HG02642 (cell line): ENCODE results near the gene MAEA.
"Not testable (repeated sequence)": the region's sequence is repeated elsewhere in the genome, so short reads cannot be mapped to it uniquely, and the experiment has no call there.

ENCODE experiments used
- ATAC-seq: cut with Tn5 transposase; IDR thresholded peaks from one replicate; pipeline ENCODE4 v1.9.1; 2021; ENCODE audit warnings: mild to moderate bottlenecking; ENCODE audit not compliant: unreplicated experiment, poor library complexity

The MAEA gene

GRCh38 chr4:1363513-1363912 lies 73.8 kb downstream of the MAEA start:
- ATAC-seq, result no peak

- no peak for ATAC-seq
These were observed 74.5 kb downstream of the MAEA start for GRCh38 chr4:1364217-1364616.

- no peak for ATAC-seq
These were observed 75.1 kb downstream of the MAEA start for GRCh38 chr4:1364748-1365147.

- ATAC-seq, result no peak
These were observed 75.8 kb downstream of the MAEA start for GRCh38 chr4:1365271-1366178.

GRCh38 chr4:1366371-1367229 lies 76.9 kb downstream of the MAEA start:
- ATAC-seq, result no peak

GRCh38 chr4:1367230-1367935 lies 77.7 kb downstream of the MAEA start:
- ATAC-seq, result no peak

GRCh38 chr4:1367936-1368289 lies 78.2 kb downstream of the MAEA start:
- ATAC-seq, result no peak

GRCh38 chr4:1368421-1369090 lies 78.9 kb downstream of the MAEA start:
- ATAC-seq, result no peak

DNA sequence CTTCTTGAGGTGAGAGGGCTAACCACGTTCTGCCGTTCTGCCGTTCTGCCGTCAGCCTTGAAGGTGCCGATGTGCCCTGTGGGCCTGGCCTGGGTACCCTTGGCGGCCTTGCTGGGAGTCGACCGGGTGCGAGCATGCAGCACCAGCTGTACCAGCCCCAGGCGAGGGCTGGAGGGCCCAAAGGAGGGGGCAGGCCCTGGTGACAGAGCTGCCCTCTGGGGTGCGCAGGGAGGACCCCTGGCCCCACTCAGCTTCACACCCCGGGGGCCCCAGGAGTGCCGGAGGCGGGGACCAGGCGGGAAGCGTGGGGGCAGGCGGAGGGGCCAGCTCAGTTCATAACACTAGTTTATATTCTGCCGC lies 79.4 kb downstream of the MAEA start:
- ATAC-seq, result no peak

DNA sequence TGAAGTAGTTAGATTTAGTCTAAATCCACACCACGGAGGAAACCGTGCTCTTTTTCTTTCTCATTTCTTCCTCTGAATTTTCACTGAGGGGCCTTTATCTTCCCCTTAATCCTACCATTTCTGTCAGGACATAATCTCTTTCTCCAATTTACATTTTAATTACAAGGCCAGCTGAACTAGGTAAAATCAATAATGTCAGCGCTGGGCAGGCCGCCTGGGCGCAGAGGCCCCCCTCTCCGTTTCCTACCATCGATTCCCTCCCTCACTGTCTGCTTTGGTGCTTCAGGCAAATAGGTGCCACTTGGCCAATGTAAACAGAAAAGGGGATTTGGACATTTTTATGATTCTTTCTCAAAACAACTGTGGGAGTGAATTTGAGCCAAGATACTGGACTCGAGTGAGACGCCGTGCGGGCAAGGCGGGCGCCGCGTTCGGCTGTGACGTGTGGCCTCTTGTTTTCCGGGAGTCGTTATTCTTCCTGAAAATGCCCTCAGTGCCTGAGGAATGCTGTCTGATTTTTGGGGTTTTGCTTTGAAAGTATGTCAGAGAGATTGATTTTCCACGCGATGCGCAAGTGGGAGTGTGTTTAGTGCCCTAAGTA lies 79.9 kb downstream of the MAEA start:
- no peak for ATAC-seq

- no peak for ATAC-seq
These were observed 80.8 kb downstream of the MAEA start for GRCh38 chr4:1370321-1371124.

DNA sequence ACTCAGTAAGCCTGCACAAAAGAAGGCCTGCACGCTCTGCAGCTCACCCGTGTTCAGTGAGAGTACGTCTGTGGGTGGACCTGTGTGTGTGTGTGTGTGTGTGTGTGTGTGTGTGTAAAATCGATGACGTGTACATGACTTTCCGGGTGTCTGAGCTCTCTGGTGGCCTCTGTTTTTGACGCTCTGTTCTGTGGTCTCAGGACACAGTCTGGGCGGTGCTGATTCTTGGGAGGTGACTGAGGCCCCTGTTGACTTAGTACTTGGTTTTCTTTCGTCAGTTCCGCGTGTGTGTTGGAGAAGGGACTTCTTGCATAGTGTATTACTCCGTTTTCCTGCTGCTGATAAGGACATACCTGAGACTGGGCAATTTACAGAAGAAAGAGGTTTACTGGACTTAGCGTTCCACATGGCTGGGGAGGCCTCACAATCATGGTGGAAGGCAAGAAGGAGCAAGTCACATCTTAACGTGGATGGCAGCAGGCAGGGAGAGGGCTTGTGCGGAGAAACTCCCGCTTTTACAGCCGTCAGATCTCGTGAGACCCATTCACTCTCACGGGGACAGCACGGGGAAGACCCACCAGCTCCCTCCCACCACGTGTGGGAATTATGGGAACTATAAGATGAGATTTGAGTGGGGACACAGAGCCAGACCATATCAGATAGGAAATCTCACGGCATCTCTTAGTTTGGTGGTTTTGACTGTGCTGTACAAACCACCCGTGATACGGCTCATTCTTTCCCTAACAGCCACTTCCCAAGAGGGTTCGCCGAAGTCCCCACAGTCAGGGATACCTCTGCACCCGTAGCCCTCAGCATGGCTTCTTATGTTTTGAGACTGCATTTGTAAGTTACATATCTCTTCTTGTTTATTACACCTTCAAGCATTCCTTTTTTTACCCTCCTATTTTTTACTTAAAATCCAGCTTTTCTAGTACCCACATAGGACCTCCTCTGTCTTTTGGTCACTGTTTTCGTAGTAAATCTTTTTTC lies 81.8 kb downstream of the MAEA start:
- ATAC-seq, result no peak

GRCh38 chr4:1372576-1372975 lies 82.9 kb downstream of the MAEA start:
- ATAC-seq, result not testable (repeated sequence)

DNA sequence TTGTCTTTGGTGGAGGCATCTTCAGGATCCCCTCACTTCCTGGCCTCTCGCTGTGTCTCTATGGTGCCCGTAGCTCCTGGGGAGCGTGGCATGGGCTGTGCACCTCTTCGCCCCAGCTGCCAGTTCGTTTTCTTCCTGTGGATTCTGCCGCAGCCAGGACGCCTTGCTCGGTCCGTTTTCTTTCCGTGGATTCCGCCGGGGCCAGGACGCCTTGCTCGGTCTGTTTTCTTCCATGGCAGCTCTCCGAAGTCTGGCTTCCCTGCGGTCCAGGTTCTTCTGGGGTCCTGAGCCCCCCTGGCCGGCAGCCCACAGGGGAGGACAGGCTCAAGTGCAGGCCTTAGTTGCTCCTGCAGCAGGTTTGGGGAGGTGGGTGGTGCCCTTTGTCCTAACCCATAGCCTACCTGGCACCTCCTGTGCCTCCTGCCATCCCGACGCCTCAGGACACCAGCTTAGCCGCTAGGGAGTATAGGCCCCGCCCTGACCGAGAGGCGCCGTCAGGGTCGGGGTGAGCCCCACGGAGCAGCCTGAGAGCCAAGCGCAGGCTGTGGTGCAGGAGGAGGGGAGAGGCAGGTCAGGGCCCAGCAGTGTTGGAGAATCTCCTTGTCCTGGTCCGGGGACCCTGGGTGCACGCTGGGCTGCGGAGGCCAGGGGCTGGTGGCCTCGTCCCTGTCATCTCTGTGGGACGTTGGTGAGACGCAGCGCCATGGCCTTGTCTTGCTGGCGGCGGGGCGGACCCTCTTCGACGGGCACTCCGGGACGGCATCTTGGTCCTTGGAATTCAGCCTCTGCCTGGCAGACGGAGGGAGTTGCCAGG lies 84.4 kb downstream of the MAEA start:
- ATAC-seq, result no peak

GRCh38 chr4:1374706-1375045 lies 85.0 kb downstream of the MAEA start:
- ATAC-seq, result no peak

GRCh38 chr4:1375051-1375721 lies 85.5 kb downstream of the MAEA start:
- ATAC-seq, result no peak
